ENCODE results near the gene PCSK6.

- TF ChIP-seq GATA2 (IDR thresholded peaks at IDR 0.05; ENCODE audit: low read depth, low read length) (peak; percentile 73), GATA3 (IDR thresholded peaks at IDR 0.05; ENCODE audit: low read depth, low read length) (no peak)
Observed at GRCh38 chr15:101272584-101272983, 216.9 kb downstream of the PCSK6 start.
